Gastroesophageal sphincter (tissue), 4 donors: ENCODE measurements around the gene STX8. TPM values are rescaled to one million over a fixed set of nuclear protein-coding genes. Genes with fewer than 3 reads are reported as not detected.

Experiments used
- ATAC-seq: fragments of 150-250 bp; one replicate; pipeline ENCODE4 v1.9.1; 2016; ENCODE audit warnings: mild to moderate bottlenecking, moderate library complexity
- H3K27ac ChIP-seq, 4 donors: fragments of 200-600 bp; sonication (generic) in 3 of 4; 1 replicate in 3 of 4; 2 replicates in 1 of 4; pipeline ENCODE4 v1.5.1; 2016 to 2019
- H3K27me3 ChIP-seq: fragments of 200-600 bp; sonication (generic); one replicate; pipeline ENCODE4 v1.5.1; 2019
- H3K36me3 ChIP-seq, 2 donors: fragments of 200-600 bp; sonication (generic); one replicate each; pipeline ENCODE4 v1.5.1; 2019; ENCODE audit warnings: control low read depth in 1 of 2
- H3K4me1 ChIP-seq, 3 donors: fragments of 200-600 bp; sonication (generic); 1 replicate in 2 of 3; 2 replicates in 1 of 3; pipeline ENCODE4 v1.5.1; 2016 to 2019; ENCODE audit warnings: control low read depth in 2 of 3
- H3K4me3 ChIP-seq, 2 donors: fragments of 200-600 bp; sonication (generic); one replicate each; pipeline ENCODE4 v1.5.1; 2019; ENCODE audit warnings: mild to moderate bottlenecking in 1 of 2, moderate library complexity in 1 of 2
- H3K9me3 ChIP-seq, 3 donors: fragments of 200-600 bp; sonication (generic); one replicate each; pipeline ENCODE4 v1.5.1; 2017 to 2019; ENCODE audit warnings: control low read depth in 2 of 3
- EP300 ChIP-seq: sonication (generic); formaldehyde crosslinking; IDR thresholded peaks from one replicate; pipeline ENCODE4 v1.6.1; 2017; ENCODE audit warnings: antibody characterized with exemption, mild to moderate bottlenecking
- POLR2A ChIP-seq, 2 donors: fragments of 450-650 bp; IDR thresholded peaks; one replicate each; pipeline ENCODE4 v1.6.1; 2017; ENCODE audit warnings: antibody characterized with exemption in 2 of 2, mild to moderate bottlenecking in 2 of 2, moderate library complexity in 1 of 2
- POLR2AphosphoS5 ChIP-seq: sonication (generic); formaldehyde crosslinking; IDR thresholded peaks from one replicate; pipeline ENCODE4 v1.6.1; 2017; ENCODE audit warnings: antibody characterized with exemption
- WGBS, 2 donors: methylation state at CpG; one replicate each; pipeline ENCODE4 v1.1.5; 2018; ENCODE audit warnings: low coverage in 1 of 2; 5-methylcytosine and 5-hydroxymethylcytosine counted together
- total RNA-seq, 4 donors: library from RNA; depleted of rRNA; stranded (reverse); fragments of >200 nt; gene quantifications; one replicate each; pipeline ENCODE4 v1.1.0, GENCODE V29; 2016
- TF ChIP-seq, protein P1 (sequence below), 4 experiments: fragments of 200-600 bp in 2 of 4; fragments of 450-650 bp in 2 of 4; sonication (generic) in 1 of 4; IDR thresholded peaks; one replicate each; pipeline ENCODE4 v1.5.1; 2017 to 2019; ENCODE audit warnings: antibody characterized with exemption in 4 of 4, mild to moderate bottlenecking in 2 of 4, moderate library complexity in 2 of 4

STX8 gene, protein sequence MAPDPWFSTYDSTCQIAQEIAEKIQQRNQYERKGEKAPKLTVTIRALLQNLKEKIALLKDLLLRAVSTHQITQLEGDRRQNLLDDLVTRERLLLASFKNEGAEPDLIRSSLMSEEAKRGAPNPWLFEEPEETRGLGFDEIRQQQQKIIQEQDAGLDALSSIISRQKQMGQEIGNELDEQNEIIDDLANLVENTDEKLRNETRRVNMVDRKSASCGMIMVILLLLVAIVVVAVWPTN
- total RNA-seq = 100 to 1,000 TPM in 1 of 4 donors, 10 to 100 TPM in 3; 67.9 to 106 (median 87.1) TPM

DNA sequence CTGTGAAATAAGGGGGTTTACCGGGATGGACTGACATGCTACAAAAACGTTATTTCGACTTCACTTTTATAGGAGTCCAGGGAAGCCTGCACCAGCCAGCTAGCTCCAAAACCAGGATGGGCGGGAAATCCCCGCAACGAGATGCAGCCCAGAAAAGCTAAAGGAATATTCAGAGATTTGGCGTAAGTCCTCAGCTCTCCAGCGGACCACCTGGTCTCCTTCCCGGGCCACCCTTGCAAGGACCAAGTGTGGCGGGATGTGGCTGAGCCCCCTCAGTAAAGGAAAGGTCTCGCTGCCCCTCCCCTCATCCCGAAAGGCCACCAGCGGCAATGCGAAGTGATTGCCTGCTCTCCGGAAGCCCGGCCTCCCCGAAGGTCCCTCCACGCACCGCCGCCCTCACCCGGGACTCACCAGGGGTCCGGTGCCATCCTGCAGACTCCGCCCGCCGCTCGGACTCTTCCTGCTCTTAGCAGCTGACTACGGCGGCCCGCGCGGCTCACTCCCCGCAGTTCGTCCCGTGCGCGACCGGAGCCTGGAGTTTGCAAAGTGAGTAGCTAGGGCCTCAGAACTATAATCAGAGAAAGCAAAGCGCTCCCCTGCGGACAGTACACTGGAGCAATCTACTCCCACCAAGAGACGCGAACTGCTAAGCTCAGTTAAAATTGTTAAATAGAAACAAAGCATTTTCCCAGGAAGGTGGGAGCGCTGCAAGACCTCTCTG lies at the start of gene STX8:
TSS of gene STX8 (minus strand) at position 440 of the 721 bp plus-strand sequence. CDS start at position 428, 12 bp downstream.
- WGBS, 2 donors = 0 to 2% methylated on average over 7 to 15 of the region's 42 CpGs
- TF ChIP-seq POLR2AphosphoS5 = peak; percentile 86
- no peak for TF ChIP-seq POLR2A (IDR thresholded peaks at IDR 0.05)
- TF ChIP-seq EP300 = no peak
- TF ChIP-seq, protein P1, sequence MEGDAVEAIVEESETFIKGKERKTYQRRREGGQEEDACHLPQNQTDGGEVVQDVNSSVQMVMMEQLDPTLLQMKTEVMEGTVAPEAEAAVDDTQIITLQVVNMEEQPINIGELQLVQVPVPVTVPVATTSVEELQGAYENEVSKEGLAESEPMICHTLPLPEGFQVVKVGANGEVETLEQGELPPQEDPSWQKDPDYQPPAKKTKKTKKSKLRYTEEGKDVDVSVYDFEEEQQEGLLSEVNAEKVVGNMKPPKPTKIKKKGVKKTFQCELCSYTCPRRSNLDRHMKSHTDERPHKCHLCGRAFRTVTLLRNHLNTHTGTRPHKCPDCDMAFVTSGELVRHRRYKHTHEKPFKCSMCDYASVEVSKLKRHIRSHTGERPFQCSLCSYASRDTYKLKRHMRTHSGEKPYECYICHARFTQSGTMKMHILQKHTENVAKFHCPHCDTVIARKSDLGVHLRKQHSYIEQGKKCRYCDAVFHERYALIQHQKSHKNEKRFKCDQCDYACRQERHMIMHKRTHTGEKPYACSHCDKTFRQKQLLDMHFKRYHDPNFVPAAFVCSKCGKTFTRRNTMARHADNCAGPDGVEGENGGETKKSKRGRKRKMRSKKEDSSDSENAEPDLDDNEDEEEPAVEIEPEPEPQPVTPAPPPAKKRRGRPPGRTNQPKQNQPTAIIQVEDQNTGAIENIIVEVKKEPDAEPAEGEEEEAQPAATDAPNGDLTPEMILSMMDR (IDR thresholded peaks at IDR 0.05) = peak in 1 of 4 experiments; percentile 29

DNA sequence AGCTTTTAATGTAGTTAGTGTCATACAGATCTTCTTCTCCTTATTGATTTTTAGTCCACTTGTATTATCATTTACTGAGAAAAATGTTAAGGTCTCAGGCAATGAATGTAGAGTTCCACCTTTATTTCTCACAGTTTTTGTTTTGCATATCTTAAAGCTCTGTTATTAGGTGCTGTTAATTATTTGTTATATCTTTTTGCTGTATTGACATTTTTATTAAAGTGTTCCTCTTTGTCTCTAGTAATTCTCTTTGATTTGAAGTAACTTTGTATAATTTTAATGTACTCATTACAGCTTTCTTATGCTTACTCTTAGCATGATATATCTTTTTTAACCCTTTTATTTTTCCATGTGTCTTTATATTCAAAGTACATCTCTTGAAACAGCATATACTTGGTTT lies 47.3 kb upstream of the STX8 start:
- no peak for ATAC-seq
- H3K4me1 ChIP-seq = no peaks in the 10 kb centered on the region

More for the DNA sequence above, at the start of gene STX8:
- no peaks in the 10 kb centered on the region for H3K9me3 ChIP-seq
- peaks cover 0 to 30% (median 12%) of the 10 kb centered on the region in 3 donors for H3K4me1 ChIP-seq
- H3K27me3 ChIP-seq = no peaks in the 10 kb centered on the region
- peak within 1 kb of the TSS; percentile 57 to 78 for H3K4me3 ChIP-seq
- H3K27ac ChIP-seq = peak within 1 kb of the TSS in 3 of 4 donors; percentile 72 to 79 (median 75)
- H3K36me3 ChIP-seq = peaks cover 0 to 4% of the 10 kb centered on the region in 2 donors
- peak; percentile 88 for ATAC-seq

DNA sequence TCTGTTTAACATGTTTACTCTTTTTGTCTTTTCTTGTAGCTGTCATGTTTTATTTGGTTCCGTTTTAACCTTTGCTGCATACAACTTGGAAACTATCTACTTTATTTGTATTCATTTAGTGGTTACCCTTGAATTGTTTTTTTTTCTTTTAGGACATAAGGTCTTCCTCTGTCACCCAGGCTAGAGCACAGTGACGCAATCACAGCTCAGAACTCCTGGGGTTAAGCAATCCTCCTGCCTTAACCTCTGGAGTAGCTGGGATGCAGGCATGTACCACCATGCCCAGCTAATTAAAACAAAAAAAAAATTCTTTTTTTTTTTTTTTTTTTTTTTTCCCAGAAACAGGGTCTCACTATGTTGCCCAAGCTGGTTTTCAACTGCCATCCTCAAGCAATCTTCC lies 39.9 kb upstream of the STX8 start:
- H3K4me1 ChIP-seq = no peaks in the 10 kb centered on the region
- H3K4me3 ChIP-seq = no peak overlapping the region
- no peaks in the 10 kb centered on the region for H3K36me3 ChIP-seq
- WGBS, 2 donors = 0 to 38% methylated on average over 1 to 2 of the region's 2 CpGs
- no peak for ATAC-seq
- TF ChIP-seq POLR2AphosphoS5 (no peak), POLR2A (IDR thresholded peaks at IDR 0.05) (no peak), EP300 (no peak)
- TF ChIP-seq, protein P1 (IDR thresholded peaks at IDR 0.05) = no peak
- H3K9me3 ChIP-seq = no peaks in the 10 kb centered on the region
- no peaks in the 10 kb centered on the region for H3K27me3 ChIP-seq
- no peak overlapping the region for H3K27ac ChIP-seq

More for the DNA sequence above, 47.3 kb upstream of the STX8 start:
- H3K36me3 ChIP-seq = no peaks in the 10 kb centered on the region
- peaks cover 0 to 40% (median 0%) of the 10 kb centered on the region in 3 donors for H3K9me3 ChIP-seq
- no peaks in the 10 kb centered on the region for H3K27me3 ChIP-seq
- no peak overlapping the region for H3K4me3 ChIP-seq
- no peak overlapping the region for H3K27ac ChIP-seq
- TF ChIP-seq POLR2AphosphoS5 (no peak), POLR2A (IDR thresholded peaks at IDR 0.05) (no peak), EP300 (no peak)
- TF ChIP-seq, protein P1 (IDR thresholded peaks at IDR 0.05) = no peak

DNA sequence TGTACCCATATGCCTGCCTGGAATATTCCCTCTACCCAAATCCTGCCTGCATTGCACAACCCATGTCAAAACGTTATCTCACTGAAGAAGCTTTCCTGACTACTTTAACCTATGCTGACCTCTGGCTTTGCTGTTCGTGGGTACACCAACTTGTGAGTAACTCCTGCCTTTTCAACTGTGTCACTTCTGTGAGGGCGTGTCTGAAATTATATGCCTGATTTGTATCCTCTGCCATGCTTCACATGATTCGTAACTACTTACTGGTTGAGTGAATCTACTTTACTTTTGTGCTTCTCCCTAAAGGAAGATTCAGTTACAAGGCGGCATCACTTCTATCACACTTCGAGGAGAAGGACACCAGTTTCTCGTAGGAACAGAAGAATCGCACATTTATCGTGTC lies 36.4 kb upstream of the STX8 start:
- Histone ChIP-seq H3K9me3 (no peaks in the 10 kb centered on the region), H3K4me1 (no peaks in the 10 kb centered on the region), H3K27ac (no peak overlapping the region), H3K27me3 (no peaks in the 10 kb centered on the region), H3K36me3 (no peaks in the 10 kb centered on the region), H3K4me3 (no peak overlapping the region)
- no peak for TF ChIP-seq POLR2A (IDR thresholded peaks at IDR 0.05)
- TF ChIP-seq, protein P1 (IDR thresholded peaks at IDR 0.05) = no peak
- TF ChIP-seq EP300 = no peak
- no peak for TF ChIP-seq POLR2AphosphoS5
- no peak for ATAC-seq
- WGBS, 2 donors = 61 to 75% methylated on average over 7 to 9 of the region's 9 CpGs
